Right lobe of liver (tissue), 4 donors: Measurements from ENCODE around the gene KLK8.

Source experiments
- CTCF ChIP-seq, 4 donors: fragments of 200-600 bp in 3 of 4; fragments of 450-650 bp in 1 of 4; IDR thresholded peaks; one replicate each; pipeline versions ENCODE4 v1.5.1 to v1.8.0; 2016 to 2022; ENCODE audit warnings: antibody characterized with exemption in 4 of 4, mild to moderate bottlenecking in 2 of 4
- POLR2A ChIP-seq: fragments of 450-650 bp; IDR thresholded peaks from one replicate; pipeline ENCODE4 v1.6.1; 2017; ENCODE audit warnings: antibody characterized with exemption, mild to moderate bottlenecking
- donor health status: DM: no; HTN: no; CAD: no.
- donor health status: DM: no; HTN: no; CAD: no.
- donor health status: DM: no; HTN: yes; CAD: no.

GRCh38 chr19:51034704-51035103 is 33.3 kb upstream of the KLK8 start, which contains the start of gene KLK12:
- no peak for TF ChIP-seq CTCF (IDR thresholded peaks at IDR 0.05)
- no peak for TF ChIP-seq POLR2A
